RWPE2 (cell line): ENCODE measurements around the gene BTBD7.

Experiments used
- ATAC-seq: fragments of 200-7000 bp; cut with Tn5 transposase; 3 replicates; pipeline ENCODE4 v1.9.1; 2021; ENCODE audit warnings: low read depth
- DNase-seq: peaks from one replicate; pipeline ENCODE4 v3.0.0-alpha.2; 2020; ENCODE audit warnings: low spot score
- H3K27ac ChIP-seq: fragments of 450-650 bp; 2 replicates; pipeline ENCODE4 v1.5.1; 2017; ENCODE audit warnings: mild to moderate bottlenecking; ENCODE audit not compliant: poor library complexity, severe bottlenecking
- H3K27me3 ChIP-seq: fragments of 250-450 bp; sonication (Bioruptor Pico); 2 replicates; pipeline ENCODE4 v1.5.1; 2021; ENCODE audit warnings: mild to moderate bottlenecking, moderate library complexity; ENCODE audit not compliant: insufficient read depth, poor library complexity, severe bottlenecking
- H3K36me3 ChIP-seq: fragments of 250-450 bp; sonication (Bioruptor Pico); 2 replicates; pipeline ENCODE4 v1.5.1; 2020; ENCODE audit warnings: low read depth, mild to moderate bottlenecking, moderate library complexity
- H3K4me1 ChIP-seq: fragments of 250-450 bp; sonication (Bioruptor Pico); 2 replicates; pipeline ENCODE4 v1.5.1; 2021; ENCODE audit warnings: mild to moderate bottlenecking, moderate library complexity; ENCODE audit not compliant: insufficient read depth, poor library complexity, severe bottlenecking
- H3K4me3 ChIP-seq: fragments of 250-450 bp; sonication (Bioruptor Pico); 2 replicates; pipeline ENCODE4 v1.5.1; 2021; ENCODE audit warnings: mild to moderate bottlenecking, moderate library complexity; ENCODE audit not compliant: severe bottlenecking
- H3K9me3 ChIP-seq: fragments of 250-450 bp; sonication (Bioruptor Pico); 2 replicates; pipeline ENCODE4 v1.5.1; 2021; ENCODE audit warnings: mild to moderate bottlenecking, moderate library complexity; ENCODE audit not compliant: severe bottlenecking
- TF ChIP-seq, protein P1 (sequence below): fragments of 450-650 bp; IDR thresholded peaks from one replicate; pipeline ENCODE4 v1.5.1; 2017; ENCODE audit warnings: mild to moderate bottlenecking, moderate library complexity; ENCODE audit not compliant: poor library complexity, severe bottlenecking

Gene BTBD7

DNA sequence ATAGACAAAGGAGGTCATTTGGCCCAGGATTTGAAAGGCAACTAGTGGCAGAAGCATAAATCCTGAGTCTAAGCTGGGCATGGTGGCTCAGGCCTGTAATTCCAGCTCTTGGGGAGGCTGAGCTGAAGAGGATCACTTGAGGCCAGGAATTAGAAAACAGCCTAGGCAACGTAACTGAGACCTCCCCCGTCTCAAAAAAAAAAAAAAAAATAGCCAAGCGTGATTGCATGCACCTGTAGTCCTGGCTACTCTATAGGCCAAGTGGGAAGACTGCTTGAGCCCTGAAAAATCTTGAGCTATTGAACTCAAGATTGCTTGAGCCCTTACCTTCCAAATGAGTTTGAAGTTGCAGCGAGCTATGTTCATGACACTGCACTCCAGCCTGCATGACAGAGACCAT lies 133.8 kb downstream of the BTBD7 start:
- DNase-seq, result no peak
- H3K9me3 ChIP-seq, result no peaks in the 10 kb centered on the region
- H3K36me3 ChIP-seq, result peaks cover 4% of the 10 kb centered on the region; the same call in 1 of the 2 replicates
- no peak for ATAC-seq
- TF ChIP-seq, protein P1, sequence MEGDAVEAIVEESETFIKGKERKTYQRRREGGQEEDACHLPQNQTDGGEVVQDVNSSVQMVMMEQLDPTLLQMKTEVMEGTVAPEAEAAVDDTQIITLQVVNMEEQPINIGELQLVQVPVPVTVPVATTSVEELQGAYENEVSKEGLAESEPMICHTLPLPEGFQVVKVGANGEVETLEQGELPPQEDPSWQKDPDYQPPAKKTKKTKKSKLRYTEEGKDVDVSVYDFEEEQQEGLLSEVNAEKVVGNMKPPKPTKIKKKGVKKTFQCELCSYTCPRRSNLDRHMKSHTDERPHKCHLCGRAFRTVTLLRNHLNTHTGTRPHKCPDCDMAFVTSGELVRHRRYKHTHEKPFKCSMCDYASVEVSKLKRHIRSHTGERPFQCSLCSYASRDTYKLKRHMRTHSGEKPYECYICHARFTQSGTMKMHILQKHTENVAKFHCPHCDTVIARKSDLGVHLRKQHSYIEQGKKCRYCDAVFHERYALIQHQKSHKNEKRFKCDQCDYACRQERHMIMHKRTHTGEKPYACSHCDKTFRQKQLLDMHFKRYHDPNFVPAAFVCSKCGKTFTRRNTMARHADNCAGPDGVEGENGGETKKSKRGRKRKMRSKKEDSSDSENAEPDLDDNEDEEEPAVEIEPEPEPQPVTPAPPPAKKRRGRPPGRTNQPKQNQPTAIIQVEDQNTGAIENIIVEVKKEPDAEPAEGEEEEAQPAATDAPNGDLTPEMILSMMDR, result no peak
- no peaks in the 10 kb centered on the region for H3K4me1 ChIP-seq
- no peak overlapping the region for H3K27ac ChIP-seq
- H3K27me3 ChIP-seq, result no peaks in the 10 kb centered on the region
- H3K4me3 ChIP-seq, result no peak overlapping the region

- Histone ChIP-seq H3K4me3 (no peak overlapping the region), H3K4me1 (peaks cover 11% of the 10 kb centered on the region), H3K36me3 (no peaks in the 10 kb centered on the region), H3K27me3 (no peaks in the 10 kb centered on the region), H3K27ac (no peak overlapping the region), H3K9me3 (no peaks in the 10 kb centered on the region)
- no peak for ATAC-seq
- TF ChIP-seq, protein P1, result no peak
- no peak for DNase-seq
Measured at GRCh38 chr14:93195316-93195999, 137.4 kb downstream of the BTBD7 start.
